Transverse colon (tissue), 4 donors: ENCODE measurements around the gene GLDC. TPM values are rescaled to one million over a fixed set of nuclear protein-coding genes. Genes with fewer than 3 reads are reported as not detected.
"Not testable (repeated sequence)": the region's sequence is repeated elsewhere in the genome, so short reads cannot be mapped to it uniquely, and the experiment has no call there.

ENCODE experiments used
- DNase-seq: peaks from one replicate; pipeline ENCODE4 v3.0.0-alpha.2; 2019
- H3K27ac ChIP-seq, 4 donors: fragments of 200-600 bp; sonication (generic); 2 replicates each; pipeline ENCODE4 v1.5.1; 2016 to 2018; ENCODE audit warnings: inconsistent platforms in 4 of 4
- H3K27me3 ChIP-seq: fragments of 200-600 bp; sonication (generic); 2 replicates; pipeline ENCODE4 v1.5.1; 2017; ENCODE audit warnings: inconsistent platforms
- H3K36me3 ChIP-seq, 4 donors: fragments of 200-600 bp; sonication (generic); 2 replicates each; pipeline ENCODE4 v1.5.1; 2017 to 2019; ENCODE audit warnings: inconsistent platforms in 4 of 4
- H3K4me1 ChIP-seq, 4 donors: fragments of 200-600 bp; sonication (generic); 2 replicates each; pipeline ENCODE4 v1.5.1; 2017 to 2020; ENCODE audit warnings: inconsistent platforms in 4 of 4
- H3K4me3 ChIP-seq, 4 donors: fragments of 200-600 bp; sonication (generic); 1 replicate in 1 of 4; 2 replicates in 3 of 4; pipeline versions ENCODE4 v1.5.1 to v1.6.1; 2017 to 2019; ENCODE audit warnings: inconsistent platforms in 4 of 4
- H3K9me3 ChIP-seq, 2 donors: fragments of 200-600 bp; sonication (generic); 2 replicates each; pipeline ENCODE4 v1.5.1; 2017 to 2019; ENCODE audit warnings: inconsistent platforms in 2 of 2
- CTCF ChIP-seq, 5 experiments: fragments of 200-600 bp in 3 of 5; fragments of 450-650 bp in 2 of 5; sonication (generic) in 3 of 5; IDR thresholded peaks; 1 replicate in 2 of 5; 2 replicates in 3 of 5; pipeline ENCODE4 v1.5.1; 2016 to 2017; ENCODE audit warnings: antibody characterized with exemption in 5 of 5, inconsistent platforms in 3 of 5, mild to moderate bottlenecking in 2 of 5, moderate library complexity in 1 of 5
- EP300 ChIP-seq: sonication (generic); formaldehyde crosslinking; IDR thresholded peaks from one replicate; pipeline ENCODE4 v1.6.1; 2017; ENCODE audit warnings: antibody characterized with exemption, low read depth
- POLR2A ChIP-seq: fragments of 450-650 bp; IDR thresholded peaks from one replicate; pipeline ENCODE4 v1.6.1; 2016; ENCODE audit warnings: antibody characterized with exemption, mild to moderate bottlenecking, moderate library complexity
- POLR2AphosphoS5 ChIP-seq, 3 donors: sonication (generic); formaldehyde crosslinking; IDR thresholded peaks; one replicate each; pipeline ENCODE4 v1.6.1; 2016; ENCODE audit warnings: antibody characterized with exemption in 3 of 3
- WGBS, 2 donors: methylation state at CpG; one replicate each; pipeline ENCODE4 v1.1.5; 2018; ENCODE audit warnings: low coverage in 1 of 2; 5-methylcytosine and 5-hydroxymethylcytosine counted together
- in situ Hi-C, 4 donors: fragments of 200-750 bp; cut with MboI; loops; one replicate each; pipeline versions ENCODE4 v1.15.0 to v1.15.1; 2017; ENCODE audit warnings: low sequenced_read_pairs in 3 of 4, low pct_ligation_motif_present in 1 of 4, low pct_unique_long_range_greater_than_20kb in 1 of 4
- intact Hi-C: fragments of 100-400 bp; cut with DNase I; formaldehyde crosslinking; loops from one replicate; pipeline ENCODE4 v1.15.1; 2023; ENCODE audit warnings: low total_unique reads
- total RNA-seq, 4 donors: library from RNA; depleted of rRNA; stranded (reverse); fragments of >200 nt; gene quantifications; one replicate each; pipeline ENCODE4 v1.1.0, GENCODE V29; 2016

Gene GLDC
- total RNA-seq, 4 donors from 2014 or later = 0.41 to 70.7 (median 2.4) TPM; not detected in 1

- Histone ChIP-seq H3K9me3 (no peaks in the 10 kb centered on the region), H3K36me3 (no peaks in the 10 kb centered on the region), H3K27ac (no peak overlapping the region), H3K4me3 (no peak overlapping the region), H3K4me1 (no peaks in the 10 kb centered on the region), H3K27me3 (no peaks in the 10 kb centered on the region)
- WGBS, 2 donors = 75% methylated on average over 7 of the region's 7 CpGs; no CpG with 5 or more reads in 1 of the 2 donors
- intact Hi-C loops (no loop called here), in situ Hi-C loops (no loop called here)
- TF ChIP-seq POLR2AphosphoS5 (IDR thresholded peaks at IDR 0.05) = no peak
- no peak for TF ChIP-seq EP300
- DNase-seq = no peak
Measured at GRCh38 chr9:6655036-6655435, 9.5 kb upstream of the GLDC start.

GRCh38 chr9:6646293-6646636 lies 736 bp upstream of the GLDC start:
- WGBS, 2 donors = 35 to 75% methylated on average over 4 to 12 of the region's 12 CpGs
- in situ Hi-C loops = no loop called here
- Histone ChIP-seq H3K27me3 (peaks cover 73% of the 10 kb centered on the region), H3K27ac (no peak overlapping the region), H3K4me3 (peak overlapping the region in 1 of 4 donors; percentile 48), H3K9me3 (no peaks in the 10 kb centered on the region), H3K4me1 (peaks cover 0 to 17% (median 15%) of the 10 kb centered on the region in 4 donors), H3K36me3 (no peaks in the 10 kb centered on the region)
- no peak for DNase-seq
- intact Hi-C loops = no loop called here
- no peak for TF ChIP-seq EP300
- no peak for TF ChIP-seq POLR2AphosphoS5 (IDR thresholded peaks at IDR 0.05)
- no peak for TF ChIP-seq POLR2A
- no peak for TF ChIP-seq CTCF (IDR thresholded peaks at IDR 0.05)

- H3K27ac ChIP-seq, H3K36me3 ChIP-seq, DNase-seq, H3K9me3 ChIP-seq, intact Hi-C loops, in situ Hi-C loops: not testable (repeated sequence)
- peaks cover 0 to 17% (median 15%) of the 10 kb centered on the region in 4 donors for H3K4me1 ChIP-seq
- 4 to 27% methylated on average over 7 to 24 of the region's 24 CpGs for WGBS, 2 donors
- H3K4me3 ChIP-seq = peak overlapping the region in 3 of 4 donors; percentile 34 to 48 (median 37)
- peaks cover 76% of the 10 kb centered on the region for H3K27me3 ChIP-seq
Measured at GRCh38 chr9:6645105-6645354, 499 bp downstream of the GLDC start.

GRCh38 chr9:6644346-6645104 lies 1.0 kb downstream of the GLDC start:
- Histone ChIP-seq H3K4me1 (peaks cover 0 to 17% (median 15%) of the 10 kb centered on the region in 4 donors), H3K36me3 (no peaks in the 10 kb centered on the region), H3K4me3 (peak overlapping the region in 3 of 4 donors; percentile 34 to 48 (median 37)), H3K9me3 (no peaks in the 10 kb centered on the region), H3K27ac (no peak overlapping the region), H3K27me3 (peaks cover 76% of the 10 kb centered on the region)
- WGBS, 2 donors = 13% methylated on average over 15 to 26 of the region's 26 CpGs
- TF ChIP-seq POLR2A (no peak), POLR2AphosphoS5 (IDR thresholded peaks at IDR 0.05) (no peak), EP300 (no peak), CTCF (IDR thresholded peaks at IDR 0.05) (no peak)
- DNase-seq = no peak
- intact Hi-C loops = no loop called here
- in situ Hi-C loops = no loop called here

GRCh38 chr9:6641961-6642360 lies 3.6 kb downstream of the GLDC start:
- intact Hi-C loops (no loop called here), in situ Hi-C loops (no loop called here)
- Histone ChIP-seq H3K36me3 (no peaks in the 10 kb centered on the region), H3K4me3 (no peak overlapping the region), H3K9me3 (no peaks in the 10 kb centered on the region), H3K27ac (no peak overlapping the region), H3K27me3 (peaks cover 64% of the 10 kb centered on the region), H3K4me1 (peaks cover 0 to 17% (median 15%) of the 10 kb centered on the region in 4 donors)
- DNase-seq = no peak
- TF ChIP-seq POLR2A (no peak), EP300 (no peak), POLR2AphosphoS5 (IDR thresholded peaks at IDR 0.05) (no peak), CTCF (IDR thresholded peaks at IDR 0.05) (no peak)
- WGBS, 2 donors = 71 to 93% methylated on average over 1 to 2 of the region's 2 CpGs
